ENCODE data around the gene SGMS1. TPM values are rescaled to one million over a fixed set of nuclear protein-coding genes. Genes with fewer than 3 reads are reported as not detected.

The SGMS1 gene
- total RNA-seq, 4 donors from 2014 or later = 80.8 to 98.9 (median 90.7) TPM

DNA sequence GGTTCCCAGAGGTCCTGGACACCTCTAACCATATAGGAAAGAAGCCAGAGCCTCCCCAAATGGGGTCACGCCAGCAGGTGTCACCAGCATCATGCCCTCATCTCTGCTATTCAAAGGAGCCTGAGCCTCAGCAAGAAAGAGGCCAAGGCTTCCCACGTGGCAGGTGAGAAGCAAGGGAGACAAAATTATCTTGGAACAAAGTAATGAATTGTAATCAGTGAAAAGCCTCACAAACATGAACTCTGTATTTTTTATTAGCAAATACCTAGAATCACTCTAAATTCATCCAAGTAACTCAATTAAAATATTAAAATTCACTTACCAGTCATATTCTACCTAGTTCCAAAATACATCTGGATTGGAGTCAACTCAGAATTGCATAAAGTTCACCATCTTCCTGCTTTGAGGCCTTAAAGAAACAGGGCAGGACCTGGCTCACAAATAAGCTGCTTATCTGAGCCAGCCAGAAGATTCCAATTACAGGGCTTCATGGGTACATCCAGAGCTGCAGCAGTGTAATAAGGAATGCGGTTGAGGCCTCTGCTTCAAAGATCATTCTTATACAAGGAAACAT, 68.7 kb downstream of the SGMS1 start:
- H3K4me3 ChIP-seq (replicated peaks in 1 of 3) = no peak overlapping the region
- H3K27ac ChIP-seq = peak overlapping the region in 2 of 3 donors; percentile 25 to 43
- H3K27me3 ChIP-seq = no peaks in the 10 kb centered on the region
- TF ChIP-seq POLR2A (IDR thresholded peaks at IDR 0.05) (no peak), CTCF (IDR thresholded peaks at IDR 0.05) (no peak)
- no peaks in the 10 kb centered on the region for H3K36me3 ChIP-seq
- no peak for DNase-seq
- WGBS, 2 donors = 66 to 71% methylated on average over 3 of the region's 3 CpGs
- H3K4me1 ChIP-seq = peaks cover 29 to 35% of the 10 kb centered on the region in 2 donors
- H3K9me3 ChIP-seq = no peaks in the 10 kb centered on the region
- intact Hi-C loops (cut with DNase I) = loop anchor here (5.0 kb wide), 1 partner anchor 72 kb away; no protein-coding TSS in a partner anchor

DNA sequence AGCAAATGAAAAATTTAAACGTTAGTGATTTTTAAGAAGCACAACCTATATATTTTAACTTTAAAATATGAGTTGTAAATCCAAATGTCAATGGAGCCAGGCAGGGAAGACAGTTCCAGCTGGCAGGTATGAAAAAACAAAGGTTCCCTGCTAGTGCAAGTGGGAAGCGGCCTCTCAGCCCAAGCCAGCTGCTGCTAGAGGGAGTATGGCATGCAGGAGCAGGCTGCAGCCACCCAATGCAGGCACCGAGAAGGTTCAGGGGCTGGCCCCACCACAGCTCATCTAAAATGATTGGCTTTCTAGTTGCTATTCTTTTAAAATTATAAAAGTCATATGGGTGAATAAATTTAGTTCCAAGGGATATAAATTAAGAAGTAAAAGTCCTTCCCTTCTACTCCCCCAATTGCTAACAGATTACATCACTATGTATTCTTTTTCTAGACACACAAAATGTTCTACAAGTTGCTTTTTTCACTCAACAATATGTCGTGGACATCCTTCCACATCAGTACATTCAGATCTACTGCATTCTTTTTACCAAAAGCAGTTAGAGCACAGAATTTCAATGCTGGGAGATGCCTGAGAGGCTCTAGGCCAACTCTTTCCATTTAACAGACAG, 69.3 kb downstream of the SGMS1 start:
- TF ChIP-seq CTCF (IDR thresholded peaks at IDR 0.05) (no peak), POLR2A (IDR thresholded peaks at IDR 0.05) (no peak)
- peak; percentile 37 to 64 for DNase-seq
- Histone ChIP-seq H3K36me3 (no peaks in the 10 kb centered on the region), H3K4me3 (replicated peaks in 1 of 3) (no peak overlapping the region), H3K4me1 (peaks cover 29 to 35% of the 10 kb centered on the region in 2 donors), H3K27ac (peak overlapping the region in 1 of 3 donors; percentile 43), H3K9me3 (no peaks in the 10 kb centered on the region), H3K27me3 (no peaks in the 10 kb centered on the region)
- WGBS, 2 donors = 64 to 71% methylated on average over 4 of the region's 4 CpGs
- intact Hi-C loops (cut with DNase I) = no loop called here

DNA sequence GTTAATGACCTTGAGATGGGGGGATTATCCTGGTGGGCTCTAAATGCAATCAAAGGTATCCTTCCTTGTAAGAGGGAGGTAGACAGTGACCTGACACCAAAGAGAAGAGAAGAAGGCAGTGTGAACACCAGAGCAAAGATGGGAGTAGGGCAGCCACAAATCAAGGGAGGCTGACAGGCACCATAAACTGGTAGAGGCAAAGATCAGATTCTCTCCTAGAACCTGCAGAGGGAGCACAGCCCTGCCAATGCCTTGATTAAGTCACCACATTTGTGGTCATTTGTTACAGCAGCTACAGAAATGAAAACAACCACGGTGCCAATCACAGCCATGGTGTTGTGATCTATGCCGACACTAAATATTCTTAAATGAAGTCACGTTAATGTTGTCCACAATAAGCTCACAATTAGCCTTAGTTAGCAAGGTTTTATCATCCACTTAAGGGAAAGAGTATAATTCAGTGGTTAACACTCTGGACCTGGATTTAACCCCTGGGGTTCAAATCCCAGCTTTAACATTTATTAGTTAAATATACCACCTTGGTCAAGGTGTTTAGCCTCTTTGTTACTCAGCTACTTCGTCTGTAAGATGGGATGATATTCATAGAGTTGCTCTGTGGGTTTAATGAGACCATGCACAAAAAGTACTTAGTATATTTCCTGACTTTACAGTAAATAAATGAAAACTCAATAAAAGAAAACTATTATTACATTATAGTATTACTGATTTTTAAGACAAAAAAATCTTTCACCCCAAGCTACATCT, 70.8 kb downstream of the SGMS1 start:
- Histone ChIP-seq H3K4me1 (peaks cover 29 to 35% of the 10 kb centered on the region in 2 donors), H3K36me3 (no peaks in the 10 kb centered on the region), H3K27ac (no peak overlapping the region), H3K9me3 (no peaks in the 10 kb centered on the region), H3K27me3 (no peaks in the 10 kb centered on the region), H3K4me3 (replicated peaks in 1 of 3) (no peak overlapping the region)
- 84 to 89% methylated on average over 4 of the region's 4 CpGs for WGBS, 2 donors
- intact Hi-C loops (cut with DNase I) = no loop called here
- no peak for DNase-seq
- no peak for TF ChIP-seq POLR2A (IDR thresholded peaks at IDR 0.05)
- TF ChIP-seq CTCF (IDR thresholded peaks at IDR 0.05) = no peak

DNA sequence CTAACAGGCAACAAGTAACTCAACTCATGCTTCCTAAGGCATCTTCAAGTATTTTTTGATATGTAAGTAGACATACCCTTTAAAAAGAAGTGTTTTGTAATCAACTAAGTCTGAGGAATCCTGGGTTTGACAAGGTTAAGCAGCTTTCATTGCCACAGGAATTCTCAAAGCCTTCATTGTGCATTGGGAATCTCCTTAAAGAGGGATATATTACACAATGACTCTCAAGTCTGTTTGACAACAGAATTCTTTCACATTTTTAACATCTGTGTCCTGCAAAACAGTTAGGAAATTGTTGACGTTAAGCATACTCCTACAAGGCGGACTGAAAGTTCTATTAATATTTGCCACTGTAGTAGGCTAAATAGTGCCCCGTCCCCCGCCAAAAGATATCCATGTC, 71.4 kb downstream of the SGMS1 start:
- 92 to 94% methylated on average over 4 of the region's 4 CpGs for WGBS, 2 donors
- H3K4me3 ChIP-seq (replicated peaks in 1 of 3) = no peak overlapping the region
- no peaks in the 10 kb centered on the region for H3K36me3 ChIP-seq
- no peaks in the 10 kb centered on the region for H3K27me3 ChIP-seq
- no peak for DNase-seq
- peaks cover 29 to 34% of the 10 kb centered on the region in 2 donors for H3K4me1 ChIP-seq
- H3K9me3 ChIP-seq = no peaks in the 10 kb centered on the region
- intact Hi-C loops (cut with DNase I) = no loop called here
- H3K27ac ChIP-seq = no peak overlapping the region
- TF ChIP-seq CTCF (IDR thresholded peaks at IDR 0.05) = no peak
- TF ChIP-seq POLR2A (IDR thresholded peaks at IDR 0.05) = no peak

- DNase-seq = no peak
- intact Hi-C loops (cut with DNase I) = no loop called here
- Histone ChIP-seq H3K9me3 (no peaks in the 10 kb centered on the region), H3K36me3 (no peaks in the 10 kb centered on the region), H3K4me1 (peaks cover 29 to 30% of the 10 kb centered on the region in 2 donors), H3K27me3 (no peaks in the 10 kb centered on the region), H3K27ac (no peak overlapping the region), H3K4me3 (replicated peaks in 1 of 3) (no peak overlapping the region)
- no peak for TF ChIP-seq POLR2A (IDR thresholded peaks at IDR 0.05)
- no peak for TF ChIP-seq CTCF (IDR thresholded peaks at IDR 0.05)
- 96% methylated on average over 2 of the region's 2 CpGs for WGBS, 2 donors
Measured at GRCh38 chr10:50551894-50552293, 71.9 kb downstream of the SGMS1 start.
